AG09319 (cell line): ENCODE results near the gene MGAT4A.

Experiments
- DNase-seq: peaks from one replicate; pipeline ENCODE4 v3.0.0-alpha.2; 2010; ENCODE audit warnings: low read depth; ENCODE audit errors: extremely low read depth
- TF ChIP-seq, protein P1 (sequence below): IDR thresholded peaks from 2 replicates; pipeline ENCODE4 v1.5.1; 2011; ENCODE audit warnings: low read depth, mild to moderate bottlenecking, inconsistent platforms, low read length, moderate library complexity

Gene MGAT4A

GRCh38 chr2:98643496-98644100, 87.3 kb downstream of the MGAT4A start:
- TF ChIP-seq, protein P1, sequence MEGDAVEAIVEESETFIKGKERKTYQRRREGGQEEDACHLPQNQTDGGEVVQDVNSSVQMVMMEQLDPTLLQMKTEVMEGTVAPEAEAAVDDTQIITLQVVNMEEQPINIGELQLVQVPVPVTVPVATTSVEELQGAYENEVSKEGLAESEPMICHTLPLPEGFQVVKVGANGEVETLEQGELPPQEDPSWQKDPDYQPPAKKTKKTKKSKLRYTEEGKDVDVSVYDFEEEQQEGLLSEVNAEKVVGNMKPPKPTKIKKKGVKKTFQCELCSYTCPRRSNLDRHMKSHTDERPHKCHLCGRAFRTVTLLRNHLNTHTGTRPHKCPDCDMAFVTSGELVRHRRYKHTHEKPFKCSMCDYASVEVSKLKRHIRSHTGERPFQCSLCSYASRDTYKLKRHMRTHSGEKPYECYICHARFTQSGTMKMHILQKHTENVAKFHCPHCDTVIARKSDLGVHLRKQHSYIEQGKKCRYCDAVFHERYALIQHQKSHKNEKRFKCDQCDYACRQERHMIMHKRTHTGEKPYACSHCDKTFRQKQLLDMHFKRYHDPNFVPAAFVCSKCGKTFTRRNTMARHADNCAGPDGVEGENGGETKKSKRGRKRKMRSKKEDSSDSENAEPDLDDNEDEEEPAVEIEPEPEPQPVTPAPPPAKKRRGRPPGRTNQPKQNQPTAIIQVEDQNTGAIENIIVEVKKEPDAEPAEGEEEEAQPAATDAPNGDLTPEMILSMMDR = no peak
- no peak for DNase-seq

- TF ChIP-seq, protein P1 = no peak
- DNase-seq = no peak
Observed at GRCh38 chr2:98637401-98638147, 93.4 kb downstream of the MGAT4A start.

DNA sequence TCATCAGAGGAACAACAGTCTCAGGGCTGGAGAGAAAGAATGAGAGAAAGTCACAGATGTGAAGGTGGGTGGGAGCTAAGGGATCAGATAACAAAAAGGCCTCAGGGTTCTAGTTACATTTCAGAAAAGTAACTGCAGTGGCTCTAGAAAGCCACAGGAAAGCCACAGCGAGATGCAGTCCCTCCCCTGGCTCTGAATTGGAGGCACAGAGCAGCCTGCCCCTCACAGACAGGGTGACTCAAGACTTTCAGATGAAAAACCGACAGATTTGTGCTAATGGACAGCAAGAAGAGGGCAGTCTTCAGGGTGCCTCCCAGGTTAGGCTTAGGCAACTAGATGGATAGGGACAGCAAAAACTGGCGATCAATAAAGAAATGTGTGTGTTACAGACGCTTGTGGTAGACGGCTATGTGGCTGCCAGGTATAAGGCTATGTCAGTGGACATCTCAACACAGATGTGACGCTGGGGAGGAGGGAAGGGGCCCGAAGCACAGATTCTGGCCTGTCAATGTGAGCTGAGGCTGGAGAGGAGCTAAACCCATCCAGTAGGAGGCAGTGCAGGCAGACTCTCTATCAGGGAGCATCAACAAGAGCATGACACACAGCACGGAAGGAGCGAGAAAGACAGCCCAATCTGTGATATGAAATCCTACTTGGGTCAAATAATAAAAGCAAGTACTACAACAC, 96.4 kb downstream of the MGAT4A start:
- TF ChIP-seq, protein P1 = peak; percentile 20
- no peak for DNase-seq

- DNase-seq = no peak
- TF ChIP-seq, protein P1 = no peak
Observed at GRCh38 chr2:98632351-98632750, 98.6 kb downstream of the MGAT4A start.

GRCh38 chr2:98623657-98624056, 107.3 kb downstream of the MGAT4A start:
- DNase-seq = peak; percentile 15
- TF ChIP-seq, protein P1 = no peak

DNA sequence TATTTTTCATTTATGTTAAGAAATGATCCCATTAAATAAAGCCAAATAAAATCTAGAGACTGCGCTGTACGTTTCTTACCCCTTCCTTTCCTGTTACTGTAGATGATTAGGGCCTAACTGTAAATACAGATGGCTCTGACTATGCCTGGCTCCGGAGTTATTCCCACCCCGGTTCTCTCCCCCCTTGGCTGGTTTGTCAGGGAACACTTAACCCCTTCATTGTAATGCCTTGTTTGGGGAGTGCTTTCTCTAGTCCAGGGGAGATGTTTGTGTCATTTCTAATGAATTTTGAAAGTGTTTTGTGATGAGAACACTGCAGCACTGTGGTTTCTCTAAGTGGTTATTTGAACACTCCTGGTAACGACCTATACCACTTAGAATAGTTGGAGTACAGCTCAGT, 113.8 kb downstream of the MGAT4A start:
- no peak for DNase-seq
- TF ChIP-seq, protein P1 = no peak

DNA sequence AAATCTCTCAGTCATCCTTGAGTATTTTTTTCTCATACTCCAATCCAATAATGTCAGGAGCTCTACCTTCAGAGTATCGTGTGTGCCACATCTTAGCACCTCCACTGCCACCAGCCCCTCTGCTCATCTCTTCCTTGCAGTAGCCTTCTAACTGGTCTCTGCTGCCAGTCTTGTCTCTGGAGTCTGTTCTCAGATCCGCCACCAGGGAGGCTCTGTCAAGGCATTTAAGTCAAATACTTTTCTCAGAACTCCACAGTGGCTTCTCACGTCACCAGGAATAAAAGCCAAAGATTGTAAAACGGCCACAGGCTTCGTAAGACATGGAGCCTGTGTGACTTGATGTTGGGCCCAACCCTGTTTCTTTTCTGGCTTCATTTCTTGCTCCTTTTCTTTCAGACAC, 115.5 kb downstream of the MGAT4A start:
- DNase-seq = no peak
- TF ChIP-seq, protein P1 = no peak
